Measurements from ENCODE around the gene UNC45A.

GRCh38 chr15:90990446-90990845 lies 55.4 kb downstream of the UNC45A start:
- TF ChIP-seq CTCF (IDR thresholded peaks at IDR 0.05) (no peak), POLR2A (IDR thresholded peaks at IDR 0.05) (no peak)
